ENCODE results near the gene FANCD2. TPM values are rescaled to one million over a fixed set of nuclear protein-coding genes. Genes with fewer than 3 reads are reported as not detected.
"Not testable (repeated sequence)": the region's sequence is repeated elsewhere in the genome, so short reads cannot be mapped to it uniquely, and the experiment has no call there.

The FANCD2 gene
- total and polyA plus RNA-seq, 8 donors = 8.6 to 28.4 (median 19.5) TPM

GRCh38 chr3:10015461-10015904 lies 10.8 kb upstream of the FANCD2 start:
- Histone ChIP-seq H3K27me3 (no peaks in the 10 kb centered on the region), H3K4me1 (peaks cover 10 to 36% of the 10 kb centered on the region in 2 donors), H3K4me3 (no peak overlapping the region), H3K36me3 (peaks cover 0 to 36% of the 10 kb centered on the region in 2 donors), H3K27ac (peak overlapping the region; percentile 73 to 76), H3K9me3 (no peaks in the 10 kb centered on the region)
- ATAC-seq (peak; percentile 55), DNase-seq (peak in 3 of 4 donors; percentile 85 to 94 (median 88))
- intact Hi-C loops (cut with DNase I) = no loop called here
- TF ChIP-seq, protein P1, sequence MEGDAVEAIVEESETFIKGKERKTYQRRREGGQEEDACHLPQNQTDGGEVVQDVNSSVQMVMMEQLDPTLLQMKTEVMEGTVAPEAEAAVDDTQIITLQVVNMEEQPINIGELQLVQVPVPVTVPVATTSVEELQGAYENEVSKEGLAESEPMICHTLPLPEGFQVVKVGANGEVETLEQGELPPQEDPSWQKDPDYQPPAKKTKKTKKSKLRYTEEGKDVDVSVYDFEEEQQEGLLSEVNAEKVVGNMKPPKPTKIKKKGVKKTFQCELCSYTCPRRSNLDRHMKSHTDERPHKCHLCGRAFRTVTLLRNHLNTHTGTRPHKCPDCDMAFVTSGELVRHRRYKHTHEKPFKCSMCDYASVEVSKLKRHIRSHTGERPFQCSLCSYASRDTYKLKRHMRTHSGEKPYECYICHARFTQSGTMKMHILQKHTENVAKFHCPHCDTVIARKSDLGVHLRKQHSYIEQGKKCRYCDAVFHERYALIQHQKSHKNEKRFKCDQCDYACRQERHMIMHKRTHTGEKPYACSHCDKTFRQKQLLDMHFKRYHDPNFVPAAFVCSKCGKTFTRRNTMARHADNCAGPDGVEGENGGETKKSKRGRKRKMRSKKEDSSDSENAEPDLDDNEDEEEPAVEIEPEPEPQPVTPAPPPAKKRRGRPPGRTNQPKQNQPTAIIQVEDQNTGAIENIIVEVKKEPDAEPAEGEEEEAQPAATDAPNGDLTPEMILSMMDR (IDR thresholded peaks at IDR 0.05) = no peak

DNA sequence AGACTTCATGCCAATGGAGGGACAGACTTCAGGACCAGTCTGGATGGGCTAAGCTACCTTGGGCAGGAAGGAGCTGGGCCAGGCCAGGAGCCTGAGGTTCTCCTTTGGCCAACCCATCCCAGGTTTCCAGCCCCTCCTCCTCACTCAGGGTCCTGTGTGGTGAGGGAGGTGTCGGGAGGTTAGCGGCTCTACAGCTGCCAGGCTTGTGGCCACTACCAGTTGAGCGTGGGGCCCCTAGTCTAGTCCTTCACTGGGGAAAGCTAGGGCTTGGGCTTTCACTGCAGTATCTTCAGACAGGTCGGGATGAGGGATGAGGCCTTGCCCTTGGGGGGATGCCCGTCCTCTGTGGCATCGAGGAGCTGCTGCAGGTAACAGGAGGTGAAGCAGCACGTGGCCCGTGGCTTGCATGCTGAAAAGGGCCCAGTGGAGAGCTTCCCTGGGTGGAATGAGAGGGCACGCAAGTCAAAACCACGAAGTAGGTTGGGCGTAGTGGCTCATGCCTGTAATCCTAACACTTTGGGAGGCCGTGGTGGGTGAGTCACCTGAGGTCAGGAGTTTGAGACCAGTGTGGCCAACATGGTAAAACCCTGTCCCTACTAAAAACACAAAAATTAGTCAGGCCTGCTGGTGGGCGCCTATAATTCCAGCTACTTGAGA lies 8.5 kb upstream of the FANCD2 start:
- peaks cover 9 to 22% of the 10 kb centered on the region in 2 donors for H3K4me1 ChIP-seq
- no peaks in the 10 kb centered on the region for H3K9me3 ChIP-seq
- no peak overlapping the region for H3K4me3 ChIP-seq
- no peak for ATAC-seq
- peaks cover 0 to 56% of the 10 kb centered on the region in 2 donors for H3K36me3 ChIP-seq
- intact Hi-C loops (cut with DNase I) = no loop called here
- H3K27ac ChIP-seq = no peak overlapping the region
- H3K27me3 ChIP-seq = no peaks in the 10 kb centered on the region
- TF ChIP-seq, protein P1 (IDR thresholded peaks at IDR 0.05) = no peak
- DNase-seq = no peak

- H3K4me3 ChIP-seq; H3K27me3 ChIP-seq; H3K9me3 ChIP-seq; DNase-seq; intact Hi-C loops (cut with DNase I); H3K27ac ChIP-seq; ATAC-seq: not testable (repeated sequence)
- Histone ChIP-seq H3K4me1 (peaks cover 10 to 33% of the 10 kb centered on the region in 2 donors), H3K36me3 (peaks cover 0 to 66% of the 10 kb centered on the region in 2 donors)
Observed at GRCh38 chr3:10018806-10019205, 7.4 kb upstream of the FANCD2 start.

- TF ChIP-seq, protein P1 (IDR thresholded peaks at IDR 0.05) = no peak
- Histone ChIP-seq H3K9me3 (no peaks in the 10 kb centered on the region), H3K4me1 (peaks cover 15 to 38% of the 10 kb centered on the region in 2 donors), H3K27ac (no peak overlapping the region), H3K4me3 (no peak overlapping the region), H3K27me3 (no peaks in the 10 kb centered on the region), H3K36me3 (peaks cover 0 to 67% of the 10 kb centered on the region in 2 donors)
- ATAC-seq (no peak), DNase-seq (no peak)
- intact Hi-C loops (cut with DNase I) = no loop called here
Observed at GRCh38 chr3:10019326-10019725, 6.9 kb upstream of the FANCD2 start.

DNA sequence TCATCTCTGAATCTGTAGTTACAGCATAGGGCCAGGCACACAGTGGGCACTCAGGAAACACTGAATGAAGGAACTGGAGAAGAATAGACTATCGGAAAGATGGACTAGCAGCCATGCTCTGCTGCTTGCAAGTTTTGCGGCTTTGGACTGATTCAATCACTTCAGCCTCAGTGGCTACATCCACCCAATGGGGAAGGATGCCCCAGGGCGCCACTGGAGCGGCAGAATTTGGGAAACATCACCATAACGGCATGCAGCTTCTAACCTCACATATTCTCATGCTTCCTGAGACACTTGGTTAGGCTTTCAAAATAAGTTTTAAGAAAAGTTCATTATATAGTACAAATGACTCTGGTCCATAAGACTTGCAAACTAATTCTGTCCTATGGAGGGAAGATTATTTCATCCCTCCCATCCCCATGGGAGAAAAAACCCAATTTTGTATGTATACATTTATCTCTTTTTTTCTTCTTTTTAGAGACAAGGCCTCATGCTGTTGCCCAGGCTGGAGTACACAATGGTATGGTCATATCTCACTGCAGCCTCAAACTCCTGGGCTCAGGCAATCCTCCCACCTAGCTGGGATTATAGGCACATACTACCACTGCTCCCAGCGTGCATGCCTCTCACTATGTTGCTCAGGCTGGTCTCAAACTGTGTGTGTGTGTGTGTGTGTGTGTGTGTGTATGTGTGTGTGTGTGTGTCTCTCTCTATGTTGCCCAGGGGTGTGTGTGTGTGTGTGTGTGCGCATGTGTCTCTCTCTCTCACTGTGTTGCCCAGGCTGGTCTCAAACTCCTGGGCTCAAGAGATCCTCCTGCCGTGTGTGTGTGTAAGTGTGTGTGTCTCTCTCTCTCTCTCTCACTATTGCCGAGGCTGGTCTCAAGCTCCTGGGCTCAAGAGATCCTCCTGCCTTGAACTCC lies 4.1 kb upstream of the FANCD2 start:
- TF ChIP-seq, protein P1 (IDR thresholded peaks at IDR 0.05) = no peak
- Histone ChIP-seq H3K36me3 (peaks cover 0 to 65% of the 10 kb centered on the region in 2 donors), H3K4me3 (no peak overlapping the region), H3K27ac (no peak overlapping the region), H3K9me3 (no peaks in the 10 kb centered on the region), H3K27me3 (no peaks in the 10 kb centered on the region), H3K4me1 (peaks cover 18 to 35% of the 10 kb centered on the region in 2 donors)
- intact Hi-C loops (cut with DNase I) = no loop called here
- DNase-seq = no peak
- no peak for ATAC-seq
